Fibroblast of lung (primary cell): ENCODE results near the gene KCTD20. TPM values are rescaled to one million over a fixed set of nuclear protein-coding genes. Genes with fewer than 3 reads are reported as not detected.

Source experiments
- DNase-seq, 2 donors: peaks; one replicate each; pipeline versions ENCODE4 v3.0.0 to v3.0.0-alpha.2; 2010; ENCODE audit warnings: low read depth in 2 of 2
- H2AFZ ChIP-seq: 2 replicates; pipeline ENCODE4 v1.5.1; 2012; ENCODE audit warnings: low read length, control low read depth, inconsistent platforms
- H3K27ac ChIP-seq: 2 replicates; pipeline ENCODE4 v1.5.1; 2011; ENCODE audit warnings: low read length, control low read depth; ENCODE audit not compliant: insufficient read depth
- H3K27me3 ChIP-seq: 2 replicates; pipeline ENCODE4 v1.5.1; 2011; ENCODE audit warnings: mild to moderate bottlenecking, low read length; ENCODE audit not compliant: control insufficient read depth, insufficient read depth
- H3K36me3 ChIP-seq: 2 replicates; pipeline ENCODE4 v1.5.1; 2011; ENCODE audit warnings: low read length; ENCODE audit not compliant: control insufficient read depth, insufficient read depth
- H3K4me1 ChIP-seq: 2 replicates; pipeline ENCODE4 v1.5.1; 2011; ENCODE audit warnings: low read length; ENCODE audit not compliant: control insufficient read depth, insufficient read depth; ENCODE audit errors: extremely low read depth
- H3K4me2 ChIP-seq: 2 replicates; pipeline ENCODE4 v1.5.1; 2011; ENCODE audit warnings: low read length, control low read depth; ENCODE audit not compliant: insufficient read depth; ENCODE audit errors: extremely low read depth
- H3K4me3 ChIP-seq, 4 experiments: fragments of 200-600 bp in 1 of 4; sonication (generic) in 1 of 4; replicated peaks in 1 of 4; 2 replicates each; pipeline ENCODE4 v1.5.1; 2011 to 2016; ENCODE audit warnings: low read length in 4 of 4, low read depth in 3 of 4, mild to moderate bottlenecking in 3 of 4, control low read depth in 2 of 4, inconsistent platforms in 1 of 4, mixed read lengths in 1 of 4; ENCODE audit not compliant: insufficient read depth in 1 of 4; ENCODE audit errors: control extremely low read depth in 1 of 4
- H3K79me2 ChIP-seq: 2 replicates; pipeline ENCODE4 v1.5.1; 2012; ENCODE audit warnings: mild to moderate bottlenecking, low read length, inconsistent platforms; ENCODE audit not compliant: control insufficient read depth, insufficient read depth
- H3K9ac ChIP-seq: 2 replicates; pipeline ENCODE4 v1.5.1; 2011; ENCODE audit warnings: mild to moderate bottlenecking, low read length, control low read depth; ENCODE audit not compliant: insufficient read depth
- H3K9me3 ChIP-seq: 2 replicates; pipeline ENCODE4 v1.5.1; 2012; ENCODE audit warnings: low read depth, low read length; ENCODE audit not compliant: control insufficient read depth, insufficient read depth
- H4K20me1 ChIP-seq: 2 replicates; pipeline ENCODE4 v1.5.1; 2011; ENCODE audit warnings: low read length; ENCODE audit not compliant: control insufficient read depth, insufficient read depth; ENCODE audit errors: extremely low read depth
- EZH2 ChIP-seq: IDR thresholded peaks from 2 replicates; pipeline ENCODE4 v1.5.1; 2012; ENCODE audit warnings: low read length, control low read depth, mild to moderate bottlenecking; ENCODE audit errors: missing control alignments
- polyA plus RNA-seq, 2 donors: library from polyadenylated mRNA; depleted of rRNA in 1 of 2; stranded (reverse) in 1 of 2; unstranded in 1 of 2; fragments of >200 nt; gene quantifications; 2 replicates each; pipeline ENCODE4 v1.2.1, GENCODE V29; 2011 to 2012; ENCODE audit warnings: missing spikeins in 1 of 2
- total RNA-seq: library from RNA; depleted of rRNA; stranded (reverse); fragments of >200 nt; gene quantifications from 2 replicates; pipeline ENCODE4 v1.2.1, GENCODE V29; 2014
- TF ChIP-seq, protein P1 (sequence below), 2 donors: IDR thresholded peaks in 1 of 2; conservative IDR thresholded peaks in 1 of 2; 1 replicate in 1 of 2; 2 replicates in 1 of 2; pipeline ENCODE4 v1.5.1; 2011 to 2012; ENCODE audit warnings: low read length in 2 of 2, control low read depth in 1 of 2, inconsistent platforms in 1 of 2, low read depth in 1 of 2, mild to moderate bottlenecking in 1 of 2

The KCTD20 gene
- total and polyA plus RNA-seq, 2 donors (not counting 1 experiment from before 2014, with no cell fraction given) = 39.6 to 87.4 TPM

DNA sequence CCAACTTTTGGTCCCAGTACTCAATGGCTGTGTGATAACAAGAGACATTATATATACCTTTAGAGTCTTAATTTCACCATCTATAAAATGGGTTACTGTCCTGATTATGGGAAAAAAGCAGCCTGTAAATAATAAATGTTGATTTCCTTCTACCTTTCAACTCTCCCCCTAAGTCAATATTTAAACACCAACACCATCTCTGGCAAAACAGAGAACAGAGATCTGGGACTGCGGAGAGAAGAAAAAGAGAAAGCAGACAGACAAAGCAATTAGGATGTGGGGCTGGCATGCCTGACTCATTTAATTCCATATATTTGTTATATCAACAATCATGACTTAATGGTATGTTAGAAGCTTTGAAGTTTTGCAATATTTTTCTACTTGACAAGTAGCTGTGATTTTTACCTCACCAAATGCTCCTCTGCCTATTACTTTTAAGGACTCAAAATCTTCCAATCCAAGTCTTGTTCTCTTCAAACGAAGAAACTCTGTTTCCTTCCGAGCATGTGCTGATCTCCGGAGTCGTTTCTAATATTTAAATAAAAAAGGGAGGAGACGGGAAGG lies 81.2 kb downstream of the KCTD20 start:
- H2AFZ ChIP-seq = no peak overlapping the region
- H3K4me2 ChIP-seq = no peak overlapping the region
- H3K79me2 ChIP-seq = peaks cover 1% of the 10 kb centered on the region
- peaks cover 5% of the 10 kb centered on the region for H3K36me3 ChIP-seq
- no peak overlapping the region for H3K9ac ChIP-seq
- H3K27ac ChIP-seq = no peak overlapping the region
- H3K4me3 ChIP-seq = no peak overlapping the region
- H3K4me1 ChIP-seq = no peaks in the 10 kb centered on the region
- H3K27me3 ChIP-seq = no peaks in the 10 kb centered on the region
- H3K9me3 ChIP-seq = no peaks in the 10 kb centered on the region
- TF ChIP-seq, protein P1, sequence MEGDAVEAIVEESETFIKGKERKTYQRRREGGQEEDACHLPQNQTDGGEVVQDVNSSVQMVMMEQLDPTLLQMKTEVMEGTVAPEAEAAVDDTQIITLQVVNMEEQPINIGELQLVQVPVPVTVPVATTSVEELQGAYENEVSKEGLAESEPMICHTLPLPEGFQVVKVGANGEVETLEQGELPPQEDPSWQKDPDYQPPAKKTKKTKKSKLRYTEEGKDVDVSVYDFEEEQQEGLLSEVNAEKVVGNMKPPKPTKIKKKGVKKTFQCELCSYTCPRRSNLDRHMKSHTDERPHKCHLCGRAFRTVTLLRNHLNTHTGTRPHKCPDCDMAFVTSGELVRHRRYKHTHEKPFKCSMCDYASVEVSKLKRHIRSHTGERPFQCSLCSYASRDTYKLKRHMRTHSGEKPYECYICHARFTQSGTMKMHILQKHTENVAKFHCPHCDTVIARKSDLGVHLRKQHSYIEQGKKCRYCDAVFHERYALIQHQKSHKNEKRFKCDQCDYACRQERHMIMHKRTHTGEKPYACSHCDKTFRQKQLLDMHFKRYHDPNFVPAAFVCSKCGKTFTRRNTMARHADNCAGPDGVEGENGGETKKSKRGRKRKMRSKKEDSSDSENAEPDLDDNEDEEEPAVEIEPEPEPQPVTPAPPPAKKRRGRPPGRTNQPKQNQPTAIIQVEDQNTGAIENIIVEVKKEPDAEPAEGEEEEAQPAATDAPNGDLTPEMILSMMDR (conservative IDR thresholded peaks at IDR 0.05 in 1 of 2, IDR thresholded peaks at IDR 0.05 in 1 of 2; ENCODE audit: low read depth in 1 of 2, low read length in 2 of 2) = no peak
- TF ChIP-seq EZH2 = no peak
- DNase-seq = peak in 1 of 2 donors; percentile 25
- H4K20me1 ChIP-seq = no peaks in the 10 kb centered on the region

DNA sequence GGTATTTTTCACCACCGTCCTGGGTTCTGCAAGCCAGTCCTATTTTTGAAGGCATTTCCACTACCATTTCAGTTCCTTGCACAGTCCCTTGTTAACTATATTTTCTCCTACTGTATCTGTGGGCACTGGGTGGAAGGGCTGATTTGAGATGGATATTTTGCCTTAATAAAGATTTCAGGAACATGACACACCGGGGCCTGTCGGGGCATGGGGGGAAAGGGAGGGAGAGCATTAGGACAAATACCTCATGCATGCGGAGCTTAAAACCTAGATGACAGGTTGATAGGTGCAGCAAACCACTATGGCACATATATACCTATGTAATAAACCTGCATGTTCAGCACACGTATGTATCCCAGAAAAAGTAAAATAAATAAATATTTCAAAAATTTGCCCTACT lies 82.1 kb downstream of the KCTD20 start:
- no peak for DNase-seq
- Histone ChIP-seq H3K79me2 (peaks cover 3% of the 10 kb centered on the region), H3K9me3 (no peaks in the 10 kb centered on the region), H2AFZ (no peak overlapping the region), H3K4me3 (no peak overlapping the region), H3K9ac (no peak overlapping the region), H3K4me1 (no peaks in the 10 kb centered on the region), H3K27ac (no peak overlapping the region), H3K4me2 (no peak overlapping the region), H4K20me1 (no peaks in the 10 kb centered on the region), H3K36me3 (peaks cover 7% of the 10 kb centered on the region), H3K27me3 (no peaks in the 10 kb centered on the region)
- no peak for TF ChIP-seq EZH2
- TF ChIP-seq, protein P1 (conservative IDR thresholded peaks at IDR 0.05 in 1 of 2, IDR thresholded peaks at IDR 0.05 in 1 of 2; ENCODE audit: low read depth in 1 of 2, low read length in 2 of 2) = no peak

DNA sequence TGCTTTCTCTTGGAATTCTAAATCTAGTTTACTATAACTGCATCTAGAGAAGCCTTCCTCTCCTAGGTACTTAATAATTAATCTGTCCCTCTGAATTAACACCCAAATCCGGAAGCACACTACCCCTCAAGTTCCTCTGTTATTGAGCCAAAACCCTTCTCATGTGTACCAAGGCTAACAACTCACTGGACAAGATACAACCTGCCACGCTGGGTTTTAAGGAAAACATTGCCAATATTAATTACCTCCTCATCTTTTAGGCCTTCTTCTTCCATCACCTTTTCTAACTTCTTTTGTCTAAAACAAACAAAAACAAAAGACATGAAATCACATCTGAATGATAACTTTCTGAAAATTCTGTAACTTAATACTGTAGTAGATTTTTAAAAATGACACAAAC lies 82.5 kb downstream of the KCTD20 start:
- H3K9me3 ChIP-seq = no peaks in the 10 kb centered on the region
- H3K27ac ChIP-seq = no peak overlapping the region
- DNase-seq = no peak
- peaks cover 3% of the 10 kb centered on the region for H3K79me2 ChIP-seq
- H2AFZ ChIP-seq = no peak overlapping the region
- no peaks in the 10 kb centered on the region for H3K27me3 ChIP-seq
- H3K4me1 ChIP-seq = no peaks in the 10 kb centered on the region
- no peaks in the 10 kb centered on the region for H4K20me1 ChIP-seq
- peaks cover 7% of the 10 kb centered on the region for H3K36me3 ChIP-seq
- no peak overlapping the region for H3K4me3 ChIP-seq
- TF ChIP-seq, protein P1 (conservative IDR thresholded peaks at IDR 0.05 in 1 of 2, IDR thresholded peaks at IDR 0.05 in 1 of 2; ENCODE audit: low read depth in 1 of 2, low read length in 2 of 2) = no peak
- TF ChIP-seq EZH2 = no peak
- no peak overlapping the region for H3K9ac ChIP-seq
- H3K4me2 ChIP-seq = no peak overlapping the region
